Amniotic stem cell (primary cell): Measurements from ENCODE around the gene SNRPD3.
A peak's percentile ranks its signal among the peaks of the same experiment; 100 is the strongest.

ENCODE experiments used
- DNase-seq: peaks from one replicate; lab custom pipeline; 2025; lab: John Stamatoyannopoulos, UW

Gene SNRPD3

DNA sequence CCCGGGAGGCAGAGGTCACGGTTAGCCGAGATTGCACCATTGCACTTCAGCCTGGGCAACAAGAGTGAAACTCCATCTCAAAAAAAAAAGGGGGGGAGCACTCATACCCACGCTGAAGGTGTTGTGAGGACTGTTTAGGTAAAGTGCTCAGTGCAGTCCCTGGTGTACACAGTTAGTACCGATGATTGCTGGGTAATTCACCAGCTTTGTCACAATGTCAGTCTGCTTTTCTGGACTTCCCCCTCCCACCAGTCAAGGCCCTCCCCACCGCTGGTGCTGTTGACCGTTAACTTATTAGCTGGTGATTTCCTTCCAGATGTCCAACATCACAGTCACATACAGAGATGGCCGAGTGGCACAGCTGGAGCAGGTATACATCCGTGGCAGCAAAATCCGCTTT is 11.9 kb downstream of the SNRPD3 start:
- no peak for DNase-seq

DNA sequence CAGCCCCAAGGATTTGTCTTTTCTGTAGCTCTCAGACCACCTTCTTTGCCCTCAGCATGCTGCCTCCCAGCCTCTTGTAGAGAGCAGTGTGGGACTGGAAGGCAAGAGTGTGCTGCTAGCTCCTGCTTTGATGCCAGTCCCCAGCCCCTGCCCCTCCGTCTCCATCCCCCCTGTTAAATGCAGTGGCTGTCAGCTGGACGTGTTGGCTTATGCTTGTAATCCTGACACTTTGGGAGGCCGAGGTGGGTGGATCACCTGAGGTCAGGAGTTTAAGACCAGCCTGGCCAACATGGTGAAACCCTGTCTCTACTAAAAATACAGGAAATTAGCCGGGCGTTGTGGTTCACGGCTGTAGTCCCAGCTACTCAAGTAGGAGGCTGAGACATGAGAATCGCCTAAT is 15.5 kb downstream of the SNRPD3 start:
- no peak for DNase-seq

DNA sequence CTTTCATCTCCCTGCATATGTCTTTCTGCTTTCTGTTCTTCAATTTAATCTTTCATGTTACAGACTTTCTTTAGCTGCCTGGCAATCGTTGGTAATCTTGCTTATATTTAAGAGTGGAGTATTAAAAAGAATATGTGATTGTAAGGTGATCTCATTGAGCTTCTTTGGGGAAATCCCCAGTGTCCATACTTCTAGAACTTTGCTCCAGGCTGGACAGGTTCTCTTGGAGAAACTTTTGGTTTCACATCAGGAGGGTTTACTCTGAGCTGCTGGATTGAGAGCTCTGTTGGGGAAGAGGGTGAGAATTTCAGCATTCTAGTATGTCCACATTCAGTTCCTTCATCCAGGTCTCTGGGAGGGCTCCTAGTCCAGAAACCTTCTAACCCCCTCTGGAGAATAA is 21.0 kb downstream of the SNRPD3 start:
- DNase-seq = no peak

DNA sequence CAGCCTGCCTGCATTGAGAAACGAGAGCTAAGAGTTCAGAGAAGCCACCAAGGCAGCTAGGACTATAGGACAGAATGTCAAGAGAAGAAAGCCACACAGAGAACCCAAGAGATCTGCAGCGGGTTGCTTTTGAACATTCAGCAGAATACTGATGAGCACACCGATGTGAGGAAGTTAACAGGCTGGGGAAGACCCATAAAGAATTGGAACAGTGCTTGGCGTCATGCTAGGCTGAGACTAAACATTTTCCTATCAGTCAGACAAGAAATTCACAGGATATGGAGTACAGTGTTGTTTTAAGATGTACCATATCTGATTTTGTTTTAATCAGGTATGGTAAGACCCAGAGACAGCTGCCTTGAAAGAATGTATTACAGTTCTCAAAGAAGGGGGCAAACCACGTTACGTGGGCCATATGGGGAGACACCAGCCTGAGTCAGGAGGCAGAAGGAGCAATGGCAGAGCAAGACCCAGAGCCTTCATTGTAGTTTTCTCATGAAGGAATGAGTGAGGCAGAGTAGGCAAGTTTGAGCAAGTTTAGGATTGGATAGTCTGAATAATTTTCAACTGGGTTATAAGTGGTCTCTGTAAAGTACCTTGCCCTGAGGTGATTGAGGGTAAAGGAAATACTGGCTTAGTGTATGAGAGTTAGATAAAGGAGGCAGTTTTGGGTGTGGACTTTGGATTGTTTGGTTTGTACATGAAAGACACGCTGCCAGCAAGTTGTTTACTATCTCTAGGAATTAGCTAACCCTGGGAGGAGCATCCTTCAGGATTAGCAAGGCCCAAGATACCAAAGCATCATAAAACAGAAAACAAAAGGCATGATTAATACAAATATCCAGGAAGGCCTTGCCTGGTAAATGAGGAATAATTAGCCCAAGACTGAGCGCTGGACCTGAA is 22.8 kb downstream of the SNRPD3 start:
- DNase-seq = no peak

DNA sequence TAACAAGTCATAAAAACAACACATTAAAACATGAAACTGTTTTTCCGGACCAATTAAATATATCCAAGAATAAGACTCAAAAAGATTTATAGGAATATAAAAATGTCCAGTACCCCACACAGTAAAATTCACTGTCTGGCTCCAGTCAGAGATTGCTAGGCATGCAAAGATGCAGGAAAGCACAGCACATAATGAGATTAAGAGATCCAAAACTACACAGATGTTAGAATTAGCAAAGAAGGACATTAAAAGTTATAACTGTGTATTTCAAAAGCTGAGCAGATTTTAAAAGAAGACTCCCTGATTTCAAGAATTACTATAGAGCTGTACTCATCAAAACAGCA is 23.4 kb downstream of the SNRPD3 start:
- no peak for DNase-seq

DNA sequence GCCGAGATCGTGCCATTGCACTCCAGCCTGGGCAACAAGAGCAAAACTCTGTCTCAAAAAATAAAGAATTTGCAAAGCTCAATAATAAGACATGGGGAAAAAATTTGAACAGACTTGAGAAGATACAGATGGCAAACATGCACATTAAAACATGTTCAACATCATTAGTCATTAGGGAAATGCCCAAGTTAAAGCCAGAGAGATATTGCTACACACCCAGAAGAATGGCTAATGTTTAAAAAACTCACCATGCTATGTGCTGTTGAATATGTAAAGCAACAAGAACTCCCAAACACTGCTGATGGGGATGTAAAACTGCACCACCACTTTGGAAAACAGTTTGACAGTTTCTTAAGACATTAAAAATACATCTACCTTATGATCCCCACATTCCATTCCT is 24.5 kb downstream of the SNRPD3 start:
- DNase-seq = peak; percentile 65

DNA sequence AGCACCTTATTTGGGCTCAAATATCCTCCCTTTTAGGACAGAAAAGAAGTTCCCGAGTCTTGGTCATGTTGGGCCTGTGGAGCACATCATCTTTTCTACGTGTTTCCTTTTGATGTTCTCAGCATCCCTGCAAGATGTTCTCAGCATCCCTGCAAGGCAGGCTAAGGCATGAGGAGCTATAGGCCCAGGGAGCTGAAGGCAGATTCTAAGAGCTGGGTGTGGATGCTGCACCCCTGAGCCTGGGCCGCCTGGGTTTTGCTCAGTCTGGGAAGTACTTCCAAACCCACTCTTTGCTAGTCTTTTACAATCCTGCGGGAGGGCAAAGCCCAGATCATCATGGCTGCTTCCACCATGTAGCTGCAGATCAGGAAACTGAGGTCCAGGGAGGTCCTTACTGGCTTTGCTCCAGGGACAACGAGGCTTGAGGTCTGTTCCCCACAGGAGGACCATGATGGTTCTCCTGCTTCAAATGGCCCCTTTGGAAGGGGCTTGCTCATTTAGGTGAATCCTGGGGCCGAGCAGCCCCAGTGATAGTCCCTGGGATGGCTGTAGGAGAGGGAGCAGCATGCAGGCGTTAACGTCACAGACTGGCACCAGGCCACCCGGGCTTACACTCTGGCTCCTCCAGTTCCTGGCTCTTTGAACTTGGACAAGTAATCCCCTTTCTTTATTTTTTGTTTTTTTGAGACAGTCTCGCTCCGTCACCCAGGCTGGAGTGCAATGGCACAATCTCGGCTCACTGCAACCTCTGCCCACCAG is 26.4 kb downstream of the SNRPD3 start:
- no peak for DNase-seq

DNA sequence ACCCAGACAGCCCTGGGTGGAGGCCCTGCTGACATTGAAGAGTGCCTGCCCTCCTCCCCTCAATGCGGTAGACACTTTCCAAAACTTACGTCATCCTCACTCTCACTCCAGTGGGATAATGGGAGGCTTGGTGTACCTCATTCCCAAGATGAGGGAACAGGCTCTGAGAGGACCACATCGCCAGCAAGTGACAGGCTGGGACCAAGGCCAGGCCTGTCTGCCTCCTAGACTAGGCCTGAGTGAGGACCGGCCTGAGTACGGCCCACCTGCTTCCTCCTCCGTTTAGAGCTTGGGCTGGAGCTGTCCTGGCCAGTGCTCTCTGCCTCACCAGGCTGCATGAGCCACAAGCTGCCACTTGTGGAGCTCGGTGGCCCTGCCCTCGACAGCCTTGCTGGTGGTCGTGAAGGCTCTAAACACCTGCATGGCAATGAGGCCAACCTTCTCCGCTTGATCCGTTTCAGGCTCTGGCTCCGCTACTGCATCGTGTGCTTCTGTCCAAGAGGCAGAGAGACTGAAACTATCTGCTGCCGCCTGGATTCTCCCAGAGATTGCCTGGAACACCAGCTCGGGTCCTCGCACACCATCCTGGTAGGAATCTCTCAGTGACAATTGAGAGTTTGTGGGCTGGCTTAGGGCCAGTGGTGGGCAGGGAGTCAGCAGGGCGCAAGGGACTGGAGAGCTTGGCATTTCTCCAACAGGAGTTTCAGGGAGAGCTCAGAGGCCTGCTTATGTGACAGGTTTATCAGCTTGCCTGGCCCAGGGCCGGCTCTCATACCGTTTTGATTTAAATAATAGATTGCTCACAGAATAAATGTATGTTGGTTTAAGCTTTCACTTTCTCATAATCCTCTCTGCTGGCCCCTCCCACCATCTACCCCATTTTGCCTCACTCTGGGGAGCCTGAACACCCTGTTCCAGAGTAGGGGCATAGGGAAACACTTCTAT is 27.7 kb downstream of the SNRPD3 start:
- DNase-seq = no peak

DNA sequence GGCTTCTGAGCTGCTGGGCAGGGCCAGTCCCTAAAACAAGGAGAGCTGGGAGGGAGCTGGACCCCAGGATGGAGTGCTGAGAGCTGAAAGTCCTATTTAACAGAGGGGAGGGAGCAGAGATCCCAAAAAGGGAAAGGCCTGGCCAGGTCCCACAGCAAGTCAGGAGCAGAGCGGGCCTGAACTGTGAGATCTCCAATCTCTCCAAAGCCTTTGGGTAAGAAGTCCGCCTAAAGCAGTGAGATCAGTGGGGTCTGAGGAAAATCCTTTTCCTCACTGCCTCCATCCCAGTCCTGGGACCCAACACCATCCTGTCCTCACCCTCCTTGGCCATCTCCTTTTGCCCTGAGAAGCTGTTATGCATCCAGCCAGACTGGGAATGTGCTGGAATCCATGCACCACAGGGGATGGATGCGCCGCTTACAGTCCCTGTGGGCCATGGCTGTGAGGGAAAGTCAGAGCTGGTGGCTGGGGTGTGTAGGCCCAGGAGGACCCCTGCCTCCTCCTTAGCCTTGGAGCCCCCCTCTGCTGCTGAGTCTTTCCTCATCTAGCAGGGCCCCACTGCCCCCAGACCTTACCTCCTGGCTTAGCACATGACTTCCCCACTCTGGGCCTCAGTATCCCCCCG is 28.5 kb downstream of the SNRPD3 start:
- DNase-seq = no peak

DNA sequence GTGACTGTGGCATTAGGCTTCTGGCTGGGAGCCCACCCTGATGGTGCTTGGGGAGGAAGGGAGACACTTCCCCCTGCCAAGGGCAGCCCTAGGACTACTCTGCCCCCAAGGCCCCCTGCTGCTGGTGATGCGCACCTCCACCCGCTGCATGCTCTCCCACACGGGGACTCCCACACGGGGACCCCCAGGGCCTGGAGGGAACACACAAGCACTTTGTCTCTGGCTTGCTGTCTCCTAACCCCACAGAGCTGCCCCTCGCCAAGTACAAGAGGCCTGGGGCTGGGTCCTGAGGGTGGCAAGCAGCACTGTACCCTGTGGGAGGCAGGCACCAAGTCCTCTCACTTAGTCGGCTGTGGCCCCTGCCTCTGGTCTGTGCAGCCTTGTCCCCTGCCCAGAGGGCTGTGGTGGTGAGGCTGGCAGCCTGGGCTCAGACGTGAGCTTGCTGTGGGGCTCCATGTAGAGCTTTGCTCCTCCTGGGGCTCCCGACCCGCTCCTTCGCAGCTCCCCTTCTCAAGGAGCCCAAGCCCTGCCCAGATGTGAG is 29.1 kb downstream of the SNRPD3 start:
- DNase-seq = no peak

DNA sequence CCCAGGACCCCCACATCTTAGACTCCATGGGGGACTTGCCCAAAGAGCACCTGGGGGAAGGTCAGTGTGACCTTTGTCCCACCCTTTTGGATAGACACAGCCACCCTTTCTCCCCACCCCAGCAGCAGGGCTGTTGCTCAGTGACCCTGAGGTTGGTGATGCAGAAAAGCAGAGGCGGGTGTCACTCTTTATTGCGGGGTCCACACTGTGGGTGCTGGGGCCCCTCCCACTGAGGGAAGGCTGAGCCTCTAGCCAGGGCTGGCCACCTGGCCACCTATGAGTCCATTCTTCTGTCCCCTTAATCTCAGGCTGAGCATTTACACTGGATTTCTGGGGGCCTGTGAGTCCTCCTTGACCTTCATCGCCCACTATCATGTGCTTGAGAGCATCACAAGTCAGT is 29.7 kb downstream of the SNRPD3 start:
- no peak for DNase-seq

DNA sequence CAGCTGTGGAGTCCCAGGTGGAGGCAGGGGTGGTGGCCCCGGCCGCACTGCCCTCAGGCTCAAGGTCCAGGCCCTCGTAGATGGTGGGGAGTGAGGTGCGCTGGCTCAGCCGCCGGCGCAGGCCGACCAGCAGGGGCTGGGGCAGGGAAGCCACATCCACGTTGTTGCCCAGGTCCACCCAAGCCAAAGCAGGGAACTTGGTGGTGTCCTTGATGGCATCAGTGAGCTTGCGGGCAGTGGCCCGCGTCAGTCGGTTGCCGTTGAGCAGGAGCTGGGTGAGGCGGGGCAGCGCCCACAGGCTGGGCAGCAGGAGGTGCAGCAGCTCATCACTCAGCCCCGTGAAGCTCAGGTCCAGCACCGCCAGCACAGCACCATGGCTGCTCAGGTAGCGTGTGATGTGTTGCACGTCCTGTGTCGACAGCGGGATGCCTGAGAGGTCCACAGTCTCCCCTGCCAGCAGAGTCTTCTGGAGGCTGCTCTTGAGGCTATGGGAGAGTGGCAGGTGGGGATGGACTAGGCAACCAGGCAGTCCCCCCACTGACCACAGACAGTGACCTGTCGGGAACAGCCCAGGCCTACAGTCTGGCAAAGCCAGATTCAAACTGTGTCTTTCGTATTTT is 30.2 kb downstream of the SNRPD3 start:
- DNase-seq = no peak

DNA sequence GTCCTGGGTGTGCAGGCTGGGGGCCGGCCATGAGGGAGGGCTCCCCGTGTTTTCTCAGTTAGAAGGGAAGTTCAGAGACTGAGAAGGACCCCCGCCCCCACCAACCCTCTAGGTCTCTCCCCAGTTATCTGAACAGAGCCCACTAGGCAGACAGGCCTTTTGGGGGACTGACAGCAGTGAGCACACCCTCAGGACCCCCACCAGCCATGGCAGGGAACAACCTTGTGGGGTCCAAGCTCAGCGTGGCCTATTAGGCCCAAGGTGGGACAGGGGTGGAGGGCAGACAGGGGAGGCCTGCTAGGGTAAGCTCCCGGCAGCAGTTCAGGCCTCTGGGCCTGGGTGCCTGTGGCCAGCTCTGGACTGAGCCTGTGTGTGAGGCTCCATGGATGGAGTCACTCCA is 31.5 kb downstream of the SNRPD3 start:
- no peak for DNase-seq

DNA sequence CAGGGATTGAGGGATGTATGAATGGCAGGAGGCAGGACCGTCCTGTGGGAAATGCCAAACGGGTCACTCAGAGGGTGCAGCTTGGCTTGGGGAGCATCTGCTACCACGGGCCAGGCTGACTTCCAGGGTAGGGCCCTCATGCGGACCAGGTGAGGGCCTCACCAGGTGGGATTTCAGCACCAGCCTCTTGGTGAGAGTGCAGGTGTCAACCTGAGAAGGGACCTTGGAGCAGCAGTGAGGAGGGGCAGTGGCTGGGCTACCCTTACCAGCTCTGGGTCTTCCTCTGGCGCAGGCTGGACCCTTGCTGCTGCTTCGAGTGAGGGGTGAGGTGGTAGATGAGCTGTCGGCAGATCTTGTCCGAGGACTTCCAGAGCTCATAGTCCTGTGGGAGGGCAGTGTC is 32.1 kb downstream of the SNRPD3 start:
- no peak for DNase-seq

DNA sequence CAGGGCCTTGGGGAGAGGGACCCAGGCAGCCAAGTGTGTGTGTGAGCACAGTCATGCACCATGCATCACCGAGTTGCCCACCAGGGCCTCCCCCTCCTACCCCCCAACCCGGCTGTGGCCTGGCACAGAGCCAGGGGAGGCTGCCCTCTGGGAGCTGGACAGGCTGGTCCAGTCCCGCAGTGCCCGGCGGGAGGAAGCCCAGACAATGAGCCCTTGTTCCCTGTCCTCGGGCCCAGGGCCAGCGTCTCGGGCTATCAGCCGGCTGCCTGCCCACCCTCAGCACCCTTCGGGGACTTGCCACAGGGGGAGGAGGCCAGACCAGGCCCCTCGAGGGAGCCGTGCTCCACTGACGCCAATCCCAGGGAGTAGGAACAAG is 32.6 kb downstream of the SNRPD3 start:
- DNase-seq = no peak

DNA sequence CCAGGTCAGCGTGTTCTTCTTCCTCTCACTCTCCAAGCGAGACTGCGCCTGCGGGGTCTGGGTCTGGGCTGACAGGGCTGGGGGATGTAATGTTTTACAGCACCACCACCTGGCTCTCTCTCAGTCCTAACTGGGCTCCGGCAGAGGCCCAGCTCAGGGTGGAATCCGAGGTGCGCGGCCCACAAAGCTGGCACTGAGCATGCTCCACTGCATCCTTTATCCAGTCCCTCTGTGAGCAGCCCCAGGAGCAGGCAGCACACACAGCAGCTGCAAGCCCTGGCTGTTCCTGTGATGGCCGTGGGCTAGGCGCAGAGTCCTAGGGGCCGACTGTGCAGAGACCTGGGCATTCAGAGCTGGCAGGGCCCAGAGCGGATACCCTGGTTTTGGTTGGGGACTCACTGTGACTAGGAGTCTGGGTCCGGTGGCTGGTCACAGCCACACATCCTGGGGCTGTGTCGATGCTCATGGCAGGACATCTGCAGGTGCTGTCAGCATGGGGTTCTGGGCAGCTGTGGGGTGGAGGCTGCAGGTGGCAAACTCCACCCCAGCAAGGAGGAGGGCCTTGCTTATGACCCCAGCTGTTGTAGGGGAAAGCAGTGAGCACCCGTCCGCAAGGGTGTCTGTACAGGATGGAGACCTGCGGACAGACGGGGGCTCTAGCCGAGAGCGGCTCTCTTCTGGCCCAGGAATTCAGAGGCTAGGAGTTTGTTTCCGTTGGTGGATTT is 33.1 kb downstream of the SNRPD3 start:
- DNase-seq = no peak

DNA sequence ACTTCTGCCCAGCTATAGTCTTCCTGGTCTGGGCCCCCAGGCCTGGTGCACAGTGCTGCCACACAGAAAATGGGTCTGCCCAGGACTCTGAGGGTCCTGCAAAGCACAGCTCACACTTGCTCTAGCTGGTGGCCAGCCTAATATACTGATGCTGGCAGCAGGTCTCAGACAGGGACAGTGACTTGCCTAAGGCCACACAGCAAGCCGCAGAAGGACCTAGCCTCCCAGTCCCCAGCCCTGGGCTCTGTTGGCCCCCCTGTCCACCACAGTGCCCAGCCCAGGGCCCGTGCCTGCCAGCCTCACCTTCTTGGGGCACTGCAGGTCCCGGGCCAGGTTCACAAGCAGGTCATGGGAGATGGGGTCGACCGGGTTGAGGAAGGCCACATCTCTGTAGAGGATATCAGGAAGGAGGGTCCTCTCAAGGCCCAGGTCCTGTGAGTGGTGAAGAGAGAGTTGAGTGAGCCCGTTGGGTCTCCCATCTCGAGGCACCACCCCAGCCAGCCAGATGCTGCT is 33.8 kb downstream of the SNRPD3 start:
- no peak for DNase-seq

DNA sequence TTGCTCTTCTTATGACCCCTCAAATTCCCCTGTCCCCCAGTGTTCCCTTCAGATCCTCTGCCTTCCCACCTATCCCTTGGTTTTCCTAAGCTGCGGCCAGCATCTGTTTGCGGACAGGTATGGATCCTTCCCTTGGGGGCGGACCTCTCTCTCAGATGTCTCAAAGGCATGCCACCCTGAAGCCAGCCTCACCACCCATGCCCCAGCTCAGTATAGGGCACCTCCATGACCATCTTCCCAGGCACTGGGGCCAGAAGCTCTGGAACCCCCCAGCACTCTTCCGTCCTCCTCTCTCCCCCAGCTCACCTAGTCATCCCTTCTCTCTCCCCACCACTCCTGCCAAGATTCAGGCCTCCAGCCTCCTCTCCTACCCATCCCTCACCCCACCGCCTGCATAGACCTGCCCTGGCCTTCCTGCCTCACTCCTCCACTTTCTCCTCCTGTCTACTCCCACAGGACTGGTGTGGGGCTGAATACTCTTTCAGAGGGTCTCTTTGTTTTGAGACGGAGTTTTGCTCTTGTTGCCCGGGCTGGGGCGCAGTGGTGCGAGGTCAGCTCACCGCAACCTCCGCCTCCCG is 34.9 kb downstream of the SNRPD3 start:
- DNase-seq = no peak

DNA sequence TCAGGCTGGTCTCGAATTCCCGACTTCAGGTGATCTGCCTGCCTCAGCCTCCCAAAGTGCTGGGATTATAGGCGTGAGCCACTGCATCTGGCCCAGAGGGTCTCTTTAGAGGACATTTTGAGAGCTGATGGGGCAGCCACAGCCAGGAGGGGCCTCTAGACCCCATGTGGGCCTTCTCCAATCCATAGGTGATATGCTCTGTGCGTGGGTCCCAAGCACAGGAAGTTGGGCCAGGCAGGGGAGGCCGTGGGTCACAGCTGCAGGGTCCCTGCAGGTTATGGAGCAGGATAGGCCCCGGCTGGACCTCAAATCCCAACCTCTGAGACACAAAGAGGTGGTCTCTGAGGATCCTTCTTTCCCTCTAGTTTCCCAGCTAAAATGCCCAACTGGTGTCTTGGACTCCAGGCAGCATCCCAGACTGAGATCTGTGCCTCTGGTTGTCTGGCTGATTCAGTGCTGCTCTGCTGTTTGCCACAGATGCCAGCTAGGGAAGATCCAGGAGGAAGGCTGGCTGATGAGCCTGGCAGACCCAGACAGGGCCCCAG is 35.6 kb downstream of the SNRPD3 start:
- DNase-seq = no peak
